ENCODE measurements around the gene PAFAH1B2. TPM values are rescaled to one million over a fixed set of nuclear protein-coding genes. Genes with fewer than 3 reads are reported as not detected.
A peak's percentile ranks its signal among the peaks of the same experiment; 100 is the strongest.
"Not testable (repeated sequence)": the region's sequence is repeated elsewhere in the genome, so short reads cannot be mapped to it uniquely, and the experiment has no call there.

Gene PAFAH1B2
- polyA plus RNA-seq, 1 donor from 2014 or later: 20.6 TPM

- Mint-ChIP-seq H3K27me3 (no peaks in the 10 kb centered on the region), H3K36me3 (peaks cover 9% of the 10 kb centered on the region), H3K4me3 (no peak overlapping the region), H3K4me1 (peaks cover 8 to 15% (median 14%) of the 10 kb centered on the region in 3 donors), H3K27ac (peak overlapping the region; percentile 57 to 86 (median 82)), H3K9me3 (no peaks in the 10 kb centered on the region)
These were observed 53.7 kb downstream of the PAFAH1B2 start for GRCh38 chr11:117197516-117198456.

GRCh38 chr11:117198613-117199012 lies 54.5 kb downstream of the PAFAH1B2 start:
- Mint-ChIP-seq H3K36me3 (peaks cover 6% of the 10 kb centered on the region), H3K4me1 (peaks cover 8 to 15% (median 12%) of the 10 kb centered on the region in 3 donors), H3K27me3 (no peaks in the 10 kb centered on the region), H3K4me3 (no peak overlapping the region), H3K9me3 (no peaks in the 10 kb centered on the region), H3K27ac (peak overlapping the region in 1 of 3 donors; percentile 86)

GRCh38 chr11:117199053-117199915 lies 55.2 kb downstream of the PAFAH1B2 start, which contains the start of gene TAGLN:
TSS of gene TAGLN (plus strand) at chr11:117199370. CDS start at chr11:117203014, 3,644 bp downstream.
- Mint-ChIP-seq H3K27me3 (no peaks in the 10 kb centered on the region), H3K36me3 (peaks cover 5% of the 10 kb centered on the region), H3K27ac (peak within 1 kb of the TSS in 2 of 3 donors; percentile 82 to 86), H3K9me3 (no peaks in the 10 kb centered on the region), H3K4me3 (no peak within 1 kb of the TSS), H3K4me1 (peaks cover 9 to 15% (median 12%) of the 10 kb centered on the region in 3 donors)

- H3K36me3 Mint-ChIP-seq: peaks cover 3% of the 10 kb centered on the region
- H3K27ac Mint-ChIP-seq: peak overlapping the region in 1 of 3 donors; percentile 25
These were observed 56.1 kb downstream of the PAFAH1B2 start for GRCh38 chr11:117199916-117200812.

GRCh38 chr11:117200813-117201657 lies 56.9 kb downstream of the PAFAH1B2 start:
- Mint-ChIP-seq H3K27ac (peak overlapping the region in 2 of 3 donors; percentile 25 to 27), H3K9me3 (no peaks in the 10 kb centered on the region), H3K4me3 (peak overlapping the region in 1 of 4 donors; percentile 5), H3K27me3 (no peaks in the 10 kb centered on the region), H3K4me1 (peaks cover 8 to 15% (median 10%) of the 10 kb centered on the region in 3 donors), H3K36me3 (peaks cover 2% of the 10 kb centered on the region)

More at GRCh38 chr11:117199916-117200812, 56.1 kb downstream of the PAFAH1B2 start:
- no peaks in the 10 kb centered on the region for H3K27me3 Mint-ChIP-seq
- H3K9me3 Mint-ChIP-seq: no peaks in the 10 kb centered on the region
- peaks cover 7 to 15% (median 12%) of the 10 kb centered on the region in 3 donors for H3K4me1 Mint-ChIP-seq
- H3K4me3 Mint-ChIP-seq: no peak overlapping the region

GRCh38 chr11:117201658-117202305 lies 57.7 kb downstream of the PAFAH1B2 start:
- Mint-ChIP-seq H3K27me3 (no peaks in the 10 kb centered on the region), H3K4me3 (no peak overlapping the region), H3K27ac (peak overlapping the region; percentile 46 to 76 (median 74)), H3K4me1 (peaks cover 8 to 15% (median 10%) of the 10 kb centered on the region in 3 donors), H3K9me3 (no peaks in the 10 kb centered on the region), H3K36me3 (no peaks in the 10 kb centered on the region)

GRCh38 chr11:117202386-117203068 lies 58.4 kb downstream of the PAFAH1B2 start:
- Mint-ChIP-seq H3K9me3 (no peaks in the 10 kb centered on the region), H3K36me3 (no peaks in the 10 kb centered on the region), H3K27ac (peak overlapping the region; percentile 46 to 76 (median 74)), H3K4me1 (peaks cover 6 to 11% (median 10%) of the 10 kb centered on the region in 3 donors), H3K4me3 (no peak overlapping the region), H3K27me3 (no peaks in the 10 kb centered on the region)

- Mint-ChIP-seq H3K27me3 (no peaks in the 10 kb centered on the region), H3K27ac (peak overlapping the region in 2 of 3 donors; percentile 13 to 74), H3K36me3 (no peaks in the 10 kb centered on the region), H3K4me1 (peaks cover 4 to 10% (median 6%) of the 10 kb centered on the region in 3 donors), H3K4me3 (no peak overlapping the region), H3K9me3 (no peaks in the 10 kb centered on the region)
These were observed 59.0 kb downstream of the PAFAH1B2 start for GRCh38 chr11:117203069-117203407.

GRCh38 chr11:117204283-117205080 lies 60.4 kb downstream of the PAFAH1B2 start:
- Mint-ChIP-seq H3K27me3 (no peaks in the 10 kb centered on the region), H3K27ac (peak overlapping the region; percentile 47 to 69 (median 52)), H3K36me3 (no peaks in the 10 kb centered on the region), H3K9me3 (no peaks in the 10 kb centered on the region), H3K4me1 (peaks cover 0 to 7% (median 4%) of the 10 kb centered on the region in 3 donors), H3K4me3 (peak overlapping the region in 1 of 4 donors; percentile 57)

GRCh38 chr11:117205211-117205818 lies 61.2 kb downstream of the PAFAH1B2 start:
- no peaks in the 10 kb centered on the region for H3K36me3 Mint-ChIP-seq
- H3K27ac Mint-ChIP-seq: peak overlapping the region in 2 of 3 donors; percentile 47 to 69
- H3K4me1 Mint-ChIP-seq: peaks cover 0 to 7% (median 4%) of the 10 kb centered on the region in 3 donors
- H3K27me3 Mint-ChIP-seq: no peaks in the 10 kb centered on the region
- no peak overlapping the region for H3K4me3 Mint-ChIP-seq
- no peaks in the 10 kb centered on the region for H3K9me3 Mint-ChIP-seq

- H3K27ac Mint-ChIP-seq: peak overlapping the region in 1 of 3 donors; percentile 50
- not testable (repeated sequence) for H3K9me3 Mint-ChIP-seq, H3K4me1 Mint-ChIP-seq, H3K4me3 Mint-ChIP-seq, H3K36me3 Mint-ChIP-seq, H3K27me3 Mint-ChIP-seq
These were observed 62.0 kb downstream of the PAFAH1B2 start for GRCh38 chr11:117206111-117206510.

GRCh38 chr11:117206859-117207258 lies 62.8 kb downstream of the PAFAH1B2 start:
- H3K9me3 Mint-ChIP-seq, H3K27ac Mint-ChIP-seq, H3K27me3 Mint-ChIP-seq, H3K4me1 Mint-ChIP-seq, H3K36me3 Mint-ChIP-seq, H3K4me3 Mint-ChIP-seq: not testable (repeated sequence)
